ENCODE results near the gene OPCML. TPM values are rescaled to one million over a fixed set of nuclear protein-coding genes. Genes with fewer than 3 reads are reported as not detected.
A peak's percentile ranks its signal among the peaks of the same experiment; 100 is the strongest.

The OPCML gene
- total and polyA plus RNA-seq, 4 donors: 16.6 to 70.3 (median 58.1) TPM

DNA sequence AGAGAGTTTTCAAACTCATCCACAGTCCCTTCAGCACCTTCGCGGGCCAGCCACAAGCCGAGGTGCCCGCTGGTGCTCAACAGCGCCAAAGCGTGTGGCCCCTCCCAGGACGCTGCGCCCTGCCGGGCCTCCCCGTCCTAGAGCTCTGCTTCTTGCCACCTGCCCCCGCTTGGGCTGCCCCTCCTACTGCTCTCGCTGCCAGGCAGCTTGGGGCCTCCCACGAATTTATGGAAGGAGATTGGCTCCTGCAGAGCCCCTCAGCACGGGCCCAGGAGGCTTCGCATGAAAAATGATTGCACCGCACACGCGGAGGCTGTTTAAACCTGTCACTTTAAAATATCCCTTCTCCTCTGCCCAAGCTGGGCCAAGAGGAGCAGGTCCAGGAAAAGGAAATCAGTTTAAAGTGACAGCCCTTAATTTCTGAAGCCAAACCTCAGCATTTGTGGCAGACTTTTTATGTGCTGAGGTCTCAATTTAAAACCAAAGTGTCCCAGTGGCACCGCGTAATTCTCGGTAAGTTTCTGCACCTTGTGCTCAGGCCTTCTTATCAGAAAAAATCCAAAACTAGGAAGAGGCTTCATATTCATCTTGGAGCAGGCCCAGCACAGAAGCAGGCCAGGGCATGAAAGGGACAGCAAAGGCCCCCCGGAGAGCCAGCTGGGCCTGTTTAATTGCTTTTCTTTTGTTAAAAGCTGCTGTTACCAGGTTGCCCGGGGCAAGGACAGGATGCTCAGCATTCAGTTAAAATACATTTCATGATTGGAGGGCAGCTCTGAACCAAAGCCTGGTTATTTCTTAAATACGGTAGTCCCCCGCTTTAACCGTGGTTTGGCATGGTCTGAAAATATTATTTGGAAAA, 303.6 kb downstream of the OPCML start:
- Histone ChIP-seq H3K4me1 (ENCODE audit: control insufficient read depth, insufficient read depth, low read length) (peaks cover 27% of the 10 kb centered on the region), H3K27ac (ENCODE audit: low read depth, low read length) (no peak overlapping the region), H3K4me3 (ENCODE audit: low read depth, low read length) (no peak overlapping the region), H3K36me3 (ENCODE audit: control insufficient read depth, insufficient read depth, low read length) (no peaks in the 10 kb centered on the region), H3K9me3 (ENCODE audit: control insufficient read depth, insufficient read depth, low read length) (peaks cover 2% of the 10 kb centered on the region), H3K27me3 (ENCODE audit: control insufficient read depth, insufficient read depth, low read length) (peaks cover 4% of the 10 kb centered on the region)
- 23% methylated on average over 23 of the region's 26 CpGs for WGBS (ENCODE audit: insufficient coverage)
- DNase-seq (ENCODE audit: low read depth in 4 of 6, low spot score in 6 of 6): peak in 4 of 6 donors; percentile 28 to 85 (median 54)

DNA sequence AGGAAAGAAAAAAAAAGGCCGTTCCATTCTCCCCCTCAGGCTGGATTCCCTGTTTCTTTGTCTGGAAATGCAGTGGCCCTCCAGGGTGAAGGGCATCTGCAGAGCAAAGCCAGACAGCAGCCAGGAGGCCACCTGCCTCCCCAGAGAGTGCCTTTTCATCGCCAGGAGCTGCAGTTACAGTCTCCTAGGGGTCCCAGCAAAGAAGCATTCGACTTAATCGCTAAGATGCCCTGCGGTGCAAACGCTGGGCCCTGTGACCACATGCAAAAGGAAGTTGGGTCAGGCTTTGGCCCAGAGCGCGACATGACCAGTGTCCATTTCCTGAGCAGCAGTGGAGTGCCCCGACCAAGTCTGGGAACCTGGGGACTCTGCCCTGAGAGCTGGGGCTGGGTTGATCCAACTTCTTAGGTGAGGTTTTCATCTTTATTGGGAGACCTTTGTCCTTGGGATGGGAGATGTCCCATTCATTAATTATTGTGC, 304.6 kb downstream of the OPCML start:
- Histone ChIP-seq H3K36me3 (ENCODE audit: control insufficient read depth, insufficient read depth, low read length) (no peaks in the 10 kb centered on the region), H3K9me3 (ENCODE audit: control insufficient read depth, insufficient read depth, low read length) (no peaks in the 10 kb centered on the region), H3K27me3 (ENCODE audit: control insufficient read depth, insufficient read depth, low read length) (peaks cover 2% of the 10 kb centered on the region), H3K4me1 (ENCODE audit: control insufficient read depth, insufficient read depth, low read length) (peaks cover 32% of the 10 kb centered on the region), H3K4me3 (ENCODE audit: low read depth, low read length) (no peak overlapping the region), H3K27ac (ENCODE audit: low read depth, low read length) (no peak overlapping the region)
- 47% methylated on average over 9 of the region's 9 CpGs for WGBS (ENCODE audit: insufficient coverage)
- peak in 1 of 6 donors; percentile 36 for DNase-seq (ENCODE audit: low read depth in 4 of 6, low spot score in 6 of 6)

DNA sequence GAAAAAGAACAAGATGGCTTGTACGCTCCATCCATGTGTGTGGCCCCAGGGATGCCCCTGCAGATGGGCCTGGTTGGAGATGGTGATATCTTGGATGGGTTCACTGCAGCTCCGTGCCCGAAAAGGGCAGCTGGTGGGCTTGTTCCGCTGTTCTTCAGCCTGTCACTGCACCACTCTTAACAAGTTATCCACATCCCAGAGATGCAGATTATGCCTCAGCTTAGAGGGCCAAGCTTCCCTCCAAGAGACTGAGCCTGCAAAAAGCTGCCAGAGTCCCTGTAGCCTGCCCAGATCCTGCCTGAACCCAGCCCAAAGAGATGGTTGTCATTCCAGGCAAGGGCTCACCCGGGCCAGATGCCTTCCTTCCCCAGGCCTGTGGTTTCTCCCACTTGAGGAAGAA, 308.0 kb downstream of the OPCML start:
- peak in 1 of 6 donors; percentile 54 for DNase-seq (ENCODE audit: low read depth in 4 of 6, low spot score in 6 of 6)
- H3K4me1 ChIP-seq (ENCODE audit: control insufficient read depth, insufficient read depth, low read length): peaks cover 38% of the 10 kb centered on the region
- no peak overlapping the region for H3K27ac ChIP-seq (ENCODE audit: low read depth, low read length)
- peaks cover 6% of the 10 kb centered on the region for H3K27me3 ChIP-seq (ENCODE audit: control insufficient read depth, insufficient read depth, low read length)
- 87% methylated on average over 3 of the region's 5 CpGs for WGBS (ENCODE audit: insufficient coverage)
- H3K9me3 ChIP-seq (ENCODE audit: control insufficient read depth, insufficient read depth, low read length): no peaks in the 10 kb centered on the region
- no peaks in the 10 kb centered on the region for H3K36me3 ChIP-seq (ENCODE audit: control insufficient read depth, insufficient read depth, low read length)
- H3K4me3 ChIP-seq (ENCODE audit: low read depth, low read length): no peak overlapping the region

DNA sequence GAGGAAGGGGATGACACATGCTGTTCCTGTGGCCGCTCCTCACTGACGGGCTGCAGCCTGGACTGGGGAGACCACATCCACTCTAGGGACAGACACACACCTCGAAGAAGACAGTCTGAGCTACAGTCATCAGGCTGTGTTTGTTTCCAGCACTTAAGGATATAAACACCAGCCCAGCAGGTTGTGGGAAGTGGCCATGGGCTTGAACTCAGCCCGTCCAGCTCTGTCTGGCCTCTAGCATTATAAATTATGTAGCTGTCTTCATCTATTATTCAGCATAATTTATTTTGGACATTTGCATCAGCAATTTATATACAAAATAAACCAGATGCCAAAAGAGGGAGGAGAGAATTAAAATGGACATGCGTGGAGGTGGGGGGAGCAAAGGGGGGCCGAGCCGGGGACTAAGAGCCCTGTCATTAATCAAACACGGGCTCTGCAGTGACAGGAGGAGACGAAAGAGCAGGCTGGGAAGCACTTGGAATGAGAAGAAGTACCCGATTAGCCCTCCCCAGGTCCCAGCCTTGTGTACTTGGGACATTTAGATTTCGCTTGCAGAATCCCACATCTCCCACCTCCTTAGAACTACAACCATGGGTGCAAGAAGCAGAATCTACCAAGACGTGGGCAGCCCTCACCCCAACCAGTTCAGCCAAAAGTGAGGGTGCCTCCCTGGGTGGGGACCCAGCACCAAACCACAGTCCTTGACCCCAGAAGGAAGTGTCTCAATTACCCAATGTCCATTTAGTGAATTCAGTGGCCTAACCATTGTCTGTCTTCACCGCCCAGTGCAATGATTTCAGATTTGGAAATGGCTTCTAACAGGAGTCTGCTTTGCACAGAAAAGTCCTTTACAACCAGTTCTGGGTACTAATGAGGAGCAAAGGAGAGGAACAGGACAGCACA, 309.6 kb downstream of the OPCML start:
- Histone ChIP-seq H3K4me3 (ENCODE audit: low read depth, low read length) (no peak overlapping the region), H3K9me3 (ENCODE audit: control insufficient read depth, insufficient read depth, low read length) (no peaks in the 10 kb centered on the region), H3K4me1 (ENCODE audit: control insufficient read depth, insufficient read depth, low read length) (peaks cover 23% of the 10 kb centered on the region), H3K27ac (ENCODE audit: low read depth, low read length) (no peak overlapping the region), H3K36me3 (ENCODE audit: control insufficient read depth, insufficient read depth, low read length) (no peaks in the 10 kb centered on the region), H3K27me3 (ENCODE audit: control insufficient read depth, insufficient read depth, low read length) (peaks cover 8% of the 10 kb centered on the region)
- 47% methylated on average over 10 of the region's 13 CpGs for whole genome bisulfite sequencing (ENCODE audit: insufficient coverage)
- DNase-seq (ENCODE audit: low read depth in 4 of 6, low spot score in 6 of 6): peak in 1 of 6 donors; percentile 35

DNA sequence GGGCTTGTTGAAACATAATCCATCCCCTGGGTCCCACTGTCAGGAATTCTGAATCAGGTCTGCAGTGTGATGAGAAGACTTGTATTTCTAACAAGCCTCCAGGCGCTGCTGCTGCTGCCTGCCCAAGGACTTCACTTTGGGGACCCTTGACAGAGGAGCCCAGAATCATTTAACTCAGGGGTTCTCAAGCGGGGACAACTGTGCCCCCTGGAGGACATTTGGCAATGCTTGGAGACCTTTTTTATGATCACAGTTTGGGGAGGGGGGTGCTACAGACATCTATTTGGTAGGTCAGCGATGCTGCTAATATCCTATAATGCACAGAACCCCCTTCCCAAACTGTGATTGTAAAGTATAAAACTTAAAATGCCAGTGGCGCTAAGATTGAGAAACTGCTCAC, 312.8 kb downstream of the OPCML start:
- Histone ChIP-seq H3K27ac (ENCODE audit: low read depth, low read length) (no peak overlapping the region), H3K27me3 (ENCODE audit: control insufficient read depth, insufficient read depth, low read length) (peaks cover 14% of the 10 kb centered on the region), H3K4me3 (ENCODE audit: low read depth, low read length) (no peak overlapping the region), H3K4me1 (ENCODE audit: control insufficient read depth, insufficient read depth, low read length) (peaks cover 18% of the 10 kb centered on the region), H3K9me3 (ENCODE audit: control insufficient read depth, insufficient read depth, low read length) (no peaks in the 10 kb centered on the region), H3K36me3 (ENCODE audit: control insufficient read depth, insufficient read depth, low read length) (no peaks in the 10 kb centered on the region)
- WGBS (ENCODE audit: insufficient coverage): 92% methylated on average over 3 of the region's 4 CpGs
- DNase-seq (ENCODE audit: low read depth in 4 of 6, low spot score in 6 of 6): no peak

DNA sequence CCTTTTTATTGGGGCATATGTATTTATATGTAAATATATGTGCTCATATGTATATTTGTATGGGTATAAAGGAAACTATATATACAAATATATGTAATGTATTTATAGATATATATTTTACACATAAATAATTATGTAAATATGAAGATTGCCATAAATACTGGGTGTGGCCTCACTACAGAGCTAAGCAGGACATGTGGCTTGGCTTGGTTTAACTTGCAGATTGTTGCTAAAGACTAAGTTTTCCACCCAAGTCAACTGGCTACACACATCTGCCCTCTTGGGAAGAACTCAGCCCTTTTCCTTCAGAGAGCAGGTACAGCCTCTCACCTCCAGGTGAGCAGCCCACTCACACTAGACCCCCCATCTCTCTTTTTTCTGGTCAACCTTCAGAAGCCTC, 315.5 kb downstream of the OPCML start:
- Histone ChIP-seq H3K27me3 (ENCODE audit: control insufficient read depth, insufficient read depth, low read length) (peaks cover 8% of the 10 kb centered on the region), H3K36me3 (ENCODE audit: control insufficient read depth, insufficient read depth, low read length) (no peaks in the 10 kb centered on the region), H3K4me3 (ENCODE audit: low read depth, low read length) (no peak overlapping the region), H3K4me1 (ENCODE audit: control insufficient read depth, insufficient read depth, low read length) (no peaks in the 10 kb centered on the region), H3K27ac (ENCODE audit: low read depth, low read length) (no peak overlapping the region), H3K9me3 (ENCODE audit: control insufficient read depth, insufficient read depth, low read length) (no peaks in the 10 kb centered on the region)
- no peak for DNase-seq (ENCODE audit: low read depth in 4 of 6, low spot score in 6 of 6)

DNA sequence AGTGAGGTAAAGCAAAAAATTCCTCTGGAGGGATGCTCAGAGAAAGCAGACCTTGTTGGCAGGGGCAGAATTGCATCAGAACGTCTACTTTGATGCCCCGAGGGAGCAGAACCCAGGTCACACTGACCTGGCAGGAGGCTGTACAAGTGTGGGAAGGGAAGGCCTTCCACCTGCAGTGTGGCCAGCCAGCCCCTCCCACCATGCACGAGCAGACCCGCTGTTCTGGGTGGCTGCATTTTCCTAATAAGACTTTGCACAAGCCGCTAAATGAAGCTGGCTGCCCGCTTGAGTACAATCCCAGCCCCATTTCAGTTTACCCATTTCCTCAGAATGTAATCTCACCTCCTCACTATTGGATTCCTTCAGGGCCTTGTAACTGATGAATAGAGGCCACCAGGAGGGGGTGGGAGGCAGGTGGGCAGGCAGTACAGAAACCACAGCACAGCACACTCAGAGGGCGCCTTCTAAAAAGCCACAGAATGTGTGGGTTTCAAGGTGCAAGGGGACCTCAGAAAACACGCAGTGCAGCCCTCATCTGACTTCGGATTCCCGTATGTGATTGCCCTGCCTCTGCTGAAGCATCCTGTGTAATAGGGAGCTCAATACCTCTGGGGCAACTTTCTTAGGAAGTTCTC, 316.6 kb downstream of the OPCML start:
- H3K36me3 ChIP-seq (ENCODE audit: control insufficient read depth, insufficient read depth, low read length): no peaks in the 10 kb centered on the region
- WGBS (ENCODE audit: insufficient coverage): 66% methylated on average over 6 of the region's 10 CpGs
- H3K4me3 ChIP-seq (ENCODE audit: low read depth, low read length): no peak overlapping the region
- H3K27me3 ChIP-seq (ENCODE audit: control insufficient read depth, insufficient read depth, low read length): peaks cover 8% of the 10 kb centered on the region
- H3K9me3 ChIP-seq (ENCODE audit: control insufficient read depth, insufficient read depth, low read length): no peaks in the 10 kb centered on the region
- no peak for DNase-seq (ENCODE audit: low read depth in 4 of 6, low spot score in 6 of 6)
- no peaks in the 10 kb centered on the region for H3K4me1 ChIP-seq (ENCODE audit: control insufficient read depth, insufficient read depth, low read length)
- H3K27ac ChIP-seq (ENCODE audit: low read depth, low read length): no peak overlapping the region

DNA sequence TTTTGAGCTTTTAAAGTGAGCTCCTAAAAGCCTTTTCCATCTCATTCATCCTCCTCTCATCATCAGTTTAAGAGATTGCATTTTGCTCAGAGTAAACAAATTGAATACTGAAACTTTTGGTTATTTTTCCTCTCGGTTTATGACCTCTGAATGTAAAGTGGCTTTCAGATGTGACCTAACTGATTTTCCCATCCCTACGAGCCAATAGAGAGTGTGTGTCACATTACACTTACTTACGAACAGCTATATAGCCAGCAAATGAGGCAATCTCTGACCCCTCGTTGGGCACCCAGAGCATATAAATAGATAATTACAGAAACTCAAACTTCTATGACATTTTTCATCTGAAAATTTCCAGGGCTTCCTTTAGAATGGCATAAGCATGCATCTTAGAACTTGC, 317.7 kb downstream of the OPCML start:
- Histone ChIP-seq H3K36me3 (ENCODE audit: control insufficient read depth, insufficient read depth, low read length) (no peaks in the 10 kb centered on the region), H3K4me1 (ENCODE audit: control insufficient read depth, insufficient read depth, low read length) (no peaks in the 10 kb centered on the region), H3K27ac (ENCODE audit: low read depth, low read length) (no peak overlapping the region), H3K4me3 (ENCODE audit: low read depth, low read length) (no peak overlapping the region), H3K9me3 (ENCODE audit: control insufficient read depth, insufficient read depth, low read length) (no peaks in the 10 kb centered on the region), H3K27me3 (ENCODE audit: control insufficient read depth, insufficient read depth, low read length) (peaks cover 8% of the 10 kb centered on the region)
- no peak for DNase-seq (ENCODE audit: low read depth in 4 of 6, low spot score in 6 of 6)
- WGBS (ENCODE audit: insufficient coverage): 50% methylated on average over 4 of the region's 4 CpGs

DNA sequence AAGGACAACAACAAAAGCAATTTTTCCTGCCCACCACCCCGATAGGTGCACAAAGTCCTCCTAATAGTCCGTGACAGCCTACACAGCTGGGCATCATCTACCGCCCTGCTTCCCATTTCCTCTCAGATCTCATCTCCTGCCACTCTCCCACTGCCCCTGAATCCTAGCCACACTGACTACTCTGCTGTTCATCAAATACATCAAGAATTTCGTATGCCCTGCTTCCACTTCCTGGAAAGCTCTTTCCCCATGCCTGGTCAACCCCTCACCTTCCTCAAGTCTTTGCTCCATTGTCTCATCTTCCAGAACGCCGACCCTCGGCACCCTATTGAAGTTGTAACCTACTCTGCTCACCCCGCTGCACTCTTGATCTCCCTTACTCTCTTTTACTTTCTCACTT, 320.1 kb downstream of the OPCML start:
- H3K4me1 ChIP-seq (ENCODE audit: control insufficient read depth, insufficient read depth, low read length): no peaks in the 10 kb centered on the region
- WGBS (ENCODE audit: insufficient coverage): 76% methylated on average over 8 of the region's 8 CpGs
- H3K27ac ChIP-seq (ENCODE audit: low read depth, low read length): no peak overlapping the region
- H3K36me3 ChIP-seq (ENCODE audit: control insufficient read depth, insufficient read depth, low read length): no peaks in the 10 kb centered on the region
- H3K9me3 ChIP-seq (ENCODE audit: control insufficient read depth, insufficient read depth, low read length): no peaks in the 10 kb centered on the region
- DNase-seq (ENCODE audit: low read depth in 4 of 6, low spot score in 6 of 6): no peak
- H3K27me3 ChIP-seq (ENCODE audit: control insufficient read depth, insufficient read depth, low read length): peaks cover 3% of the 10 kb centered on the region
- no peak overlapping the region for H3K4me3 ChIP-seq (ENCODE audit: low read depth, low read length)

All from spinal cord (tissue), 10 donors.